ENCODE measurements around the gene SLC9C2.
"Not testable (repeated sequence)": the region's sequence is repeated elsewhere in the genome, so short reads cannot be mapped to it uniquely, and the experiment has no call there.

SLC9C2 gene

DNA sequence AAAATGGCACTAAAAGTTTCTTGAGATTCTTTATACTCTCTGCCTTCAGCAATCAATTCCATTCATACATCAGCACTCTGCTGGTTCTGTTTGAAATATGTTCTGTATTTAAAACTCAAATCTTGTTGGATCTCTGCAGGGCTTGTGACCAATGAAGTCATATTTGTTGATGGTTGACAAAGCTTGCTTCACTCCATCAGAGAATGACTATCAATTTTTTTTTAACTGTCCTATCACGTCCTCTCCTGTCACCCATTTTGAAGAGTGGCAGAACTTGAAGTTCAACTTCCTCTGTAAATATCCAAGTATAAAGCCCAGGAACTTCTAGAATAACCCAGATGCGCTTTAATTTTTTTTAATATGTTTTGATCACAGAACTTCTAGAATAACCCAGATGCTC is 114.9 kb downstream of the SLC9C2 start:
- in situ Hi-C loops (cut with MboI; ENCODE audit: low sequenced_read_pairs), result no loop called here

DNA sequence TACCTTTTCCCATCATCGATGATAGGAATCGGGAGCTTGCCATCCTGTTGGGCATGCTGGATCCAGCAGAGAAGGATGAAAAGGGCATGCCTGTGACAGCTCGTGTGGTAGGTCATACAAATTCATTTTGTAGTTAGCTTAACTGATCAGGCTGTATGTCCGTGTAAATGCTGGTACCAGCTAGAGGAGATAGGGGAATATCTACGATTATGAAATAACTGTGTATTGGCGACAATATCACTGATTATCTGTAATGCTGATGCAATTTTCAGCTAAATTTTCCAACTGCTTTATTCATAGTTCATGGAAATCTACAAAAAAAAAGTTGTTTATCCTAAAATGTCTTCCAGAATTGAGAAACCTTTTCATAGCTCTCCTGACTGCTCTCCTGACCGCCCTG is 117.5 kb downstream of the SLC9C2 start:
- in situ Hi-C loops (cut with MboI; ENCODE audit: low sequenced_read_pairs), result no loop called here

GRCh38 chr1:173484276-173484675 is 118.6 kb downstream of the SLC9C2 start:
- in situ Hi-C loops (cut with MboI; ENCODE audit: low sequenced_read_pairs), result no loop called here

DNA sequence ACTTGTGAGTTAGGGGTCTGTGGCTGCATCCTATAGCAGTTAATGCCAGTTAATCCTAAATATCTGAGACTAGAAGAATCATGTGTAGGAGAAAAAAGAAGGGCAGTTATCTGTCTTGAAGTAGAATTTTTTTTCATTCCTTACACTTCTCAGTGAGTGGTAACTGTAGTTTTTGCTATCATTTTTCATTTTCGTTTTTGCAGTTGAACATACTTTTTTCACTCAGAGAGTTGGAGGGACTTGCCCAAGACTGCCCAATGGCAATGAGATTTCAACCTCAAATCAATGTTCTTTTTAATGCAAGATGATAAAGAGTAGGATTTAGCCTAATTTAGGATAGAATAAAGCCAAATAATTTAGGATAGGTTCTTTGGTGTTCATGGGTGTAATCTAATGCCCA is 120.2 kb downstream of the SLC9C2 start:
- in situ Hi-C loops (cut with MboI; ENCODE audit: low sequenced_read_pairs), result no loop called here

- in situ Hi-C loops (cut with MboI; ENCODE audit: low sequenced_read_pairs), result no loop called here
These were observed 121.6 kb downstream of the SLC9C2 start for GRCh38 chr1:173481195-173481772.

- in situ Hi-C loops (cut with MboI; ENCODE audit: low sequenced_read_pairs), result no loop called here
These were observed 123.2 kb downstream of the SLC9C2 start for GRCh38 chr1:173479649-173480048.

- in situ Hi-C loops (cut with MboI; ENCODE audit: low sequenced_read_pairs), result no loop called here
These were observed 124.7 kb downstream of the SLC9C2 start for GRCh38 chr1:173478094-173478674.

GRCh38 chr1:173477286-173478093 is 125.4 kb downstream of the SLC9C2 start, which contains the start of gene PRDX6:
Gene PRDX6, plus strand, starts transcription at chr1:173477335. Its CDS starts 63 bp downstream, at chr1:173477398.
- in situ Hi-C loops (cut with MboI; ENCODE audit: low sequenced_read_pairs), result no loop called here

DNA sequence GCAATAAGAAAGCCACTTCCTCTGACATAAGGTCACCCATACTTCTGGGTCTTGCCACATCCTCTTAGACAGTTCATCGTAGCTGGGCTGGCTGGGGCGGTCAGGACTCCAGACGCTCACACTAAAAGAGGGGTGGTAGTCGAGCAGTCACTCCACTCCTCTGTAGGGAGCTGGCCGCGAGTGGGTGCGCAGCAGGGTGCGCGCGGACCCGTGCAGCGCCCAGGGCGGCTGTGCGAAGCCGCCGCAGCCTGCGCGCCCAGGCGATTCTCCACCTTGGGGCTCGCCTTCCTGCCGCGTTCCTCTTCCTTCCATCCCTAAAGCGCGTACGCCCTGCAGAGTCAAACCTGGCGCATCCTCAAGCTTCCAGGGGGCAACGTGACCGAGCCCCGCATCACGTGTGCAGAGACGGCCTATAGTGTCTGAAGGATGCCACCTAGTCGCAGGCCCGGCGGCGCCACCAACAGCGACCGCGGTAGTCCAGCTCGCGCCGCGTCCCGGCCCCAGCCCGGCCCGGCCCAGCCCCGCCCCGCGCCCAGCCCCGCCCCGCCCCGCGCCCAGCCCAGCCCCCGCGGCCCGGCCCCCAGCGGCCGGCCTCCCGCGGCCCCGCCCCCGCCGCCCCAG is 126.1 kb downstream of the SLC9C2 start:
- in situ Hi-C loops (cut with MboI; ENCODE audit: low sequenced_read_pairs), result no loop called here

DNA sequence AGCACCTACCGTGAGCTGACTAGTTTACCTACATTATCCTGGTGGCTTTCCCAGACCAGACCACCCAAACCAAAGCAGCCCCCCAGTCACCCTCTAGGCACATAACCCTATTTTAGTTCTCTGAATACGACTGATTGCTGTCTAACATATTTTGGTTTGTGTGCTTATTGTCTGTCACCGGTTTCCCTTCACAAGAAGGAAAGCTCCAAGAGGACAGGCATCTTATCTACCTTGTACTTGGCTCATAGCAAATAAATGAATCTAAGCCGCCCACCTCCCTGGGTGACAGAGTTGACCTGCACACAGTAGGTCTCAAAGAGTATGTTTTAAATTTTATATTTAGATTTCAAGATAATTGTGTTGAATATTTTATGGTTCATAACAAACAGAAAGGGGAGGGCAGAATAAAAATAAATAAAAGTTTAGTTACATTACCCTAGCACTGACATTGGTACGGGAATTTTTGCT is 126.6 kb downstream of the SLC9C2 start:
- in situ Hi-C loops (cut with MboI; ENCODE audit: low sequenced_read_pairs), result no loop called here

DNA sequence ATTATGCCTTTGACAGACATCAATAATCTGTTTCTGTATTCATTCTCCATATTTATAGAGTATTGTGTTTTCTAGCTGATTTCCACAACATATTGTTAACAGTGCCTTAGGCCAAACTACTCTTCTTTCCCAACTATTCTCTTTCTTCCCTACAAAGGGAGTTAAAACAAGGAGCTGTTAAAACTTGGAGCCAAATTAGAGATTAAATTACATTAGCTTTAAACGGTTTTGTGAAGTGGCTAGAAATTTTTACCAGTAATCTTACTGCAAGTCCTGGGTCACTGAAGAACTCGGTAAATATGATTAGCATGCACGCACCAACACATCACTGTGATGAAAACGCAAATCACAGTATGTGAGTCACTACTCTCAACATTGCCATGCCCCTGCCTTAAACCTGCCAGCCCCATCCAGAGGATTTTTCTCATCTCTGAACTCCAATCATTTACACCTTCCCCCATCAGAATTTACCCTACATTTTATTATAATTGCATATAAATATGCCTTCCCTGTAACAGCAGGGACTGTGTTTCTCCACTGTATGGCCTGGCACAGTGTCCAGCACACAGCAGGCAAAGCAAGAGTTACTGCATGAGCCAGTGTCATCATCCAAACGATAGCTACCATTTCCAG is 127.2 kb downstream of the SLC9C2 start:
- in situ Hi-C loops (cut with MboI; ENCODE audit: low sequenced_read_pairs), result no loop called here

DNA sequence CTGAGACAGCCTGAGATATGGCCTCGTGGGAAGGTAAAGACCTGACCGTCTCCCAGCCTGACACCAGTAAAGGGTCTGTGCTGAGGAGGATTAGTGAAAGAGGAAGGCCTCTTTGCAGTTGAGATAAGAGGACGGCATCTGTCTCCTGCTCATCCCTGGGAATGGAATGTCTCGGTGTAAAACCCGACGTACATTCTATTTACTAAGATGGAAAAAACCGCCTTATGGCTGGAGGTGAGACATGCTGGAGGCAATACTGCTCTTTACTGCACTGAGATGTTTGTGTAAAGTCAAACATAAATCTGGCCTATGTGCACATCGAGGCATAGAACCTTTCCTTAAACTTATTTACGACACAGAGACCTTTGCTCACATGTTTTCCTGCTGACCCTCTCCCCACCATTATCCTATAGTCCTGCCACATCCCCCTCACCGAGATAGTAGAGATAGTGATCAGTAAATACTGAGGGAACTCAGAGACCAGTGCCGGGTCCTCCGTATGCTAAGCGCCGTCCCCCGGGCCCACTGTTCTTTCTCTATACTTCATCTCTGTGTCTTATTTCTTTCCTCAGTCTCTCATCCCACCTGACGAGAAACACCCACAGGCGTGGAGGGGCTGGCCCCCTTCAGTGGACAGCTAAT is 128.0 kb downstream of the SLC9C2 start:
- in situ Hi-C loops (cut with MboI; ENCODE audit: low sequenced_read_pairs), result not testable (repeated sequence)

DNA sequence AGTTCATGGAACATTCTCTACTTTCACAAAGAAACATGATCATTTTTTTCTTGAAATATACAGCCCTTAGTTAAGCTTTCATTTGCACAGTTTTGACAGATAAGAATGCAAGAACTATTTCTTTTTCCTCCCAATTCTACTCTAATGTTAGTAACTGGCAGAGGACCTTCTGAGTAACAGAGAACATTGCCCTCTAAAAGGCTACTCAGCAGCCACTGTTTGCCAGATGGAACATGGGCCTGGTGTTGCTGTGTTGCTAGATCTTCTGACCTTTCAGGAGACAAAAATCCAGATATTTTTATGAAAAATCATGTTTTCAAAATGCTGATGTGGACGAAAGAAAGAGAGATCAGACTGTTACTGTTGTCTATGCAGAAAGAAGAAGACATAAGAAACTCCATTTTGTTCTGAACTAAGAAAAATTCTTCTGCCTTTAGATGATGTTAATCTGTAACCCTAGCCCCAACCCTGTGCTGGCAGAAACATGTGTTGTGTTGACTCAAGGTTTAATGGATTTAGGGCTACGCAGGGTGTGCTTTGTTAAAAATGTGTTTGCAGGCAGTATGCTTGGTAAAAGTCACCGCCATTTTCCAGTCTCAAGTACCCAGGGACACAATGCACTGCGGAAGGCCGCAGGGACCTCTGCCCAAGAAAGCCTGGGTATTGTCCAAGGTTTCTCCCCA is 128.6 kb downstream of the SLC9C2 start:
- in situ Hi-C loops (cut with MboI; ENCODE audit: low sequenced_read_pairs), result no loop called here

DNA sequence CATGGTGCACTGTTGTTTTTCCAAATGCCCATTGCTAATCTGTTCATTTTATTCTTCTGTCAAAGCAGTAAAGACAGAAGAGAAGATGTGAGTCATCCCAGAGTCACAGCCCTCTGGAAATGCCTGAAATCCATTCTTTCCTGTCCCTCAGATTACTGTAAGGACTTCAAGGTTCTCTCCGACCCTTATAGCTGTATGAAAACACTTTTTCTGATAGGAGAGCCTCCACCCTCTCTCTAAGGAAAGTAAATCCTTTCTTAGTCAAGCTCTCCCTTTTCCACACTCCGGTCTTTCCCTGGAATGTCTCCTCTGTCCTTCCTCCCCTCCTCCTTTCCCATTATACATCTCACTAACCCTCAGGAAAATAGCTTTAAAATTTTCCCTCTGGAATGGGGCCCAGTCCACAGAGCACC is 129.3 kb downstream of the SLC9C2 start:
- in situ Hi-C loops (cut with MboI; ENCODE audit: low sequenced_read_pairs), result no loop called here

GRCh38 chr1:173470608-173471007 is 132.3 kb downstream of the SLC9C2 start:
- in situ Hi-C loops (cut with MboI; ENCODE audit: low sequenced_read_pairs), result no loop called here

GRCh38 chr1:173469656-173470055 is 133.2 kb downstream of the SLC9C2 start:
- in situ Hi-C loops (cut with MboI; ENCODE audit: low sequenced_read_pairs), result no loop called here

DNA sequence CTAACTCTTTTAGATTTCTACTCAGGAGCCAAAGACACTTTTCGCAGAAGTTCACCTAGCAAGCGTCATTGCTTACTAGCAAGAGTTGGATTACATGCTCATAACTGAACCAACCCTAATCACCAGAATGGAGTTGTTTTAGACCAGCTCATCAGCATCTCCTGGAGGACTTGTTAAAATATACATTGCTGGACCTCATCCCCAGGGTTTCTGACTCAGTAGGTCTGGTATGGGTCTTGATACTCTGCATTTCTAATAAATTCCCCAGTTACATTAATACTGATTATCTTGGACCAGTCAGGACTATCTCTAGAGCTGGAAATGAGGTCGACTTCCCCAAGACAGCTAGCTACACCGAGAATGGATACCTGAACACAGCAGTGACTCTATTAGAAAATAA is 135.4 kb downstream of the SLC9C2 start:
- in situ Hi-C loops (cut with MboI; ENCODE audit: low sequenced_read_pairs), result no loop called here

DNA sequence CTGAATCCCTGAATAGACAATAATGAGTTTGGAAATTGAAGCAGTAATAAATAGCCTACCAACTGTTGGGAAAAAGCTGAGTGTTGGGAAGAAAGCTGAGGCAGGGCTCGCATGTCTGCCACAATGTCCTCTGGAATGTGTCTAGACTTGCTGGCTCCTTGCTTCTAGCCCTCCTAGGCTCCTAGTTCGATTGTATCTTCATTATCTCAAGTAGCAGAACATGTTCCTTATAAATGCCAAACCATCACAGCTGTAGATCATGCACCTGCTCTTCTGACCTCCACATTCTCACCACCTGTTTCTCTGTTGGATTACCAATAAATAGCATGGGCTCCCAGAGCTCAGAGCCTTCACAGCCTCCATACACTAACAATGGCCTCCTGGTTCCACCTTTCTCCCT is 138.7 kb downstream of the SLC9C2 start:
- in situ Hi-C loops (cut with MboI; ENCODE audit: low sequenced_read_pairs), result not testable (repeated sequence)

GRCh38 chr1:173462666-173463065 is 140.2 kb downstream of the SLC9C2 start:
- in situ Hi-C loops (cut with MboI; ENCODE audit: low sequenced_read_pairs), result not testable (repeated sequence)

DNA sequence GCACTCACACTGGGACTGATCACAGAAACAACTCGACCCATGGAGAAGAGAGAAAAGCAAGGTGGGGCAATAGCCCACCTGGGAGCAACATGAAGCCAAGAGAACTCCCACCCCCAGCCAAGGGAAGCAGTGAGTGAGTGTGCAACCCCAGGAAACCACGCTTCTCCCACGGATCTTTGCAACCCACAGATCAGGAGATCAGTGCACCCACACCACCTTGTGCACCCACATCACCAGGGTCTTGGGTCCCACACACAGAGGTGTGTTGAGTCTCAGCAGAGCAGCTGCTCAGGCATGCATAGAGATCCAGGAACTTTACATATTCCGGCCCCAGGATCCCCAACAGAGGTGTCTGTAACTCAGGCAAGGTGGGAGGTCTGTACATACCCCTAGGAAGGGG is 143.0 kb downstream of the SLC9C2 start:
- in situ Hi-C loops (cut with MboI; ENCODE audit: low sequenced_read_pairs), result no loop called here

Measured in HL-60/S4 treated with retinoic acid at 250 ng/mL for 4 days and 3 days (cell line).